Measurements from ENCODE around the gene OMG. TPM values are rescaled to one million over a fixed set of nuclear protein-coding genes. Genes with fewer than 3 reads are reported as not detected.
A peak's percentile ranks its signal among the peaks of the same experiment; 100 is the strongest.

OMG gene
- total RNA-seq, 2 experiments from 2014 or later, result 0.44 to 0.47 TPM

DNA sequence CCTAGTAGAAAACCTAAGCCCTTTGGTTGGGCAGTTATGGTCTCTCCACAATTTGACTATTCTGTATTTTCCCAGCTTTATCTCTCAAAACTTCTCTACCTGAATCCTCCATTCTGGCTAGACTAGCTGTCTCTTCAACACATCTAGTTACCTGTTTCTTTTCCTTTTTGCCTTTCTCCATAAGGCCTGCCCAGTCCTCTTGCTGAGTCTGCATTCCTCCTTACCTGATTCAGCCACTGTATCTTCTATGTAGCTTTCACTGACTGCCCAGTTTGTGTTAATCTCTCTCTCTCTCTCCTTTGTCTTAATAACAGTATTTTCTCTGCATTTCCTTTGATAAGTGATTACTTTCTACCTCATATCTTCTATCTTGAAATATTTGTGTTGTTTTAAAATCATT is 26.5 kb upstream of the OMG start:
- no peaks in the 10 kb centered on the region for H3K27me3 Mint-ChIP-seq
- H3K27me3 ChIP-seq (ENCODE audit: control insufficient read depth in 1 of 2, insufficient read depth in 2 of 2, low read length in 2 of 2), result no peaks in the 10 kb centered on the region
- H3K4me3 Mint-ChIP-seq, result peak overlapping the region; percentile 35
- no peak for DNase-seq
- H3K27ac Mint-ChIP-seq, result peak overlapping the region; percentile 93
- ChIA-PET CTCF (no interaction called here), POLR2A (interaction anchor here (9.3 kb wide), 1 partner anchor 14 kb away, joined by 157 read pairs; the partner anchor contains the start of gene EVI2B)
- H3K4me1 Mint-ChIP-seq (ENCODE audit: low read depth), result peaks cover 26% of the 10 kb centered on the region
- H3K4me1 ChIP-seq (ENCODE audit: insufficient read depth, low read length), result peaks cover 7% of the 10 kb centered on the region
- peaks cover 18% of the 10 kb centered on the region for H3K36me3 ChIP-seq (ENCODE audit: insufficient read depth, low read length)
- H3K9me3 ChIP-seq (ENCODE audit: control insufficient read depth in 1 of 2, insufficient read depth in 1 of 2, low read length in 2 of 2), result no peaks in the 10 kb centered on the region
- no peak overlapping the region for H3K4me3 ChIP-seq (ENCODE audit: low read length)
- H3K27ac ChIP-seq (ENCODE audit: low read depth in 1 of 2, low read length in 2 of 2), result no peak overlapping the region
- TF ChIP-seq, protein P1, sequence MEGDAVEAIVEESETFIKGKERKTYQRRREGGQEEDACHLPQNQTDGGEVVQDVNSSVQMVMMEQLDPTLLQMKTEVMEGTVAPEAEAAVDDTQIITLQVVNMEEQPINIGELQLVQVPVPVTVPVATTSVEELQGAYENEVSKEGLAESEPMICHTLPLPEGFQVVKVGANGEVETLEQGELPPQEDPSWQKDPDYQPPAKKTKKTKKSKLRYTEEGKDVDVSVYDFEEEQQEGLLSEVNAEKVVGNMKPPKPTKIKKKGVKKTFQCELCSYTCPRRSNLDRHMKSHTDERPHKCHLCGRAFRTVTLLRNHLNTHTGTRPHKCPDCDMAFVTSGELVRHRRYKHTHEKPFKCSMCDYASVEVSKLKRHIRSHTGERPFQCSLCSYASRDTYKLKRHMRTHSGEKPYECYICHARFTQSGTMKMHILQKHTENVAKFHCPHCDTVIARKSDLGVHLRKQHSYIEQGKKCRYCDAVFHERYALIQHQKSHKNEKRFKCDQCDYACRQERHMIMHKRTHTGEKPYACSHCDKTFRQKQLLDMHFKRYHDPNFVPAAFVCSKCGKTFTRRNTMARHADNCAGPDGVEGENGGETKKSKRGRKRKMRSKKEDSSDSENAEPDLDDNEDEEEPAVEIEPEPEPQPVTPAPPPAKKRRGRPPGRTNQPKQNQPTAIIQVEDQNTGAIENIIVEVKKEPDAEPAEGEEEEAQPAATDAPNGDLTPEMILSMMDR (IDR thresholded peaks at IDR 0.05), result no peak
- H3K9me3 Mint-ChIP-seq, result no peaks in the 10 kb centered on the region
- intact Hi-C loops (cut with DNase I, micrococcal nuclease), result loop anchor here in 1 of 2 experiments (10.0 kb wide), 1 partner anchor 59 kb away; no protein-coding TSS in a partner anchor
- peaks cover 48% of the 10 kb centered on the region for H3K36me3 Mint-ChIP-seq (ENCODE audit: low read depth)
- no peak for ATAC-seq (ENCODE audit: poor library complexity)

DNA sequence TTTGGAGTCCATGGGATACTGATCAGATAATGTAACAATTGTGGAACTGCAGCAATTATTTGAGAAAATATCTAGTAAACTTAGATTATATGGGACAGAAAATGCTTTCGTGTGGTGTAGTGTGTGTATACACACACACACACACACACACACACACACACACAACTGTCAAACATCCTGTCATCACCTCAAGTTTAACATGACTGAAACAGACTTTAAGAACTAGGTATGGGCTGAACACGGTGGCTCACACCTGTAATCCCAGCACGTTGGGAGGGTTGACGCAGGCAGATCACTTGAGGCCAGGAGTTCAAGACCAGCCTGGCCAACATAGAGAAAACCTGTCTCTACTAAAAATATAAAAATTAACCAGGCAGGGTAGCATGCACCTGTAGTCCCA is 24.9 kb upstream of the OMG start:
- ChIA-PET POLR2A (interaction anchor here (0.8 to 9.3 kb wide), 4 partner anchors 12 to 58 kb away, joined by 3 to 157 read pairs (median 4); partner anchors contain the start of gene EVI2B), CTCF (interaction anchor here (0.9 to 1.0 kb wide), 2 partner anchors 10 to 51 kb away, joined by 3 to 6 read pairs; no protein-coding TSS in a partner anchor)
- H3K36me3 ChIP-seq (ENCODE audit: insufficient read depth, low read length), result peaks cover 12% of the 10 kb centered on the region
- DNase-seq (peak in 5 of 14 experiments; percentile 15 to 72 (median 66)), ATAC-seq (ENCODE audit: poor library complexity) (peak; percentile 25)
- peak overlapping the region; percentile 82 for H3K4me3 ChIP-seq (ENCODE audit: low read length)
- Mint-ChIP-seq H3K27me3 (no peaks in the 10 kb centered on the region), H3K36me3 (ENCODE audit: low read depth) (peaks cover 45% of the 10 kb centered on the region), H3K4me1 (ENCODE audit: low read depth) (peaks cover 40% of the 10 kb centered on the region), H3K4me3 (peak overlapping the region; percentile 91), H3K9me3 (no peaks in the 10 kb centered on the region), H3K27ac (peak overlapping the region; percentile 93)
- intact Hi-C loops (cut with DNase I, micrococcal nuclease), result loop anchor here (1.0 to 10.0 kb wide), 5 partner anchors 11 to 57 kb away; no protein-coding TSS in a partner anchor
- H3K27ac ChIP-seq (ENCODE audit: low read depth in 1 of 2, low read length in 2 of 2), result peak overlapping the region; percentile 83 to 87
- TF ChIP-seq, protein P1 (IDR thresholded peaks at IDR 0.05), result no peak
- peaks cover 7% of the 10 kb centered on the region for H3K4me1 ChIP-seq (ENCODE audit: insufficient read depth, low read length)
- H3K27me3 ChIP-seq (ENCODE audit: control insufficient read depth in 1 of 2, insufficient read depth in 2 of 2, low read length in 2 of 2), result no peaks in the 10 kb centered on the region
- no peaks in the 10 kb centered on the region for H3K9me3 ChIP-seq (ENCODE audit: control insufficient read depth in 1 of 2, insufficient read depth in 1 of 2, low read length in 2 of 2)

DNA sequence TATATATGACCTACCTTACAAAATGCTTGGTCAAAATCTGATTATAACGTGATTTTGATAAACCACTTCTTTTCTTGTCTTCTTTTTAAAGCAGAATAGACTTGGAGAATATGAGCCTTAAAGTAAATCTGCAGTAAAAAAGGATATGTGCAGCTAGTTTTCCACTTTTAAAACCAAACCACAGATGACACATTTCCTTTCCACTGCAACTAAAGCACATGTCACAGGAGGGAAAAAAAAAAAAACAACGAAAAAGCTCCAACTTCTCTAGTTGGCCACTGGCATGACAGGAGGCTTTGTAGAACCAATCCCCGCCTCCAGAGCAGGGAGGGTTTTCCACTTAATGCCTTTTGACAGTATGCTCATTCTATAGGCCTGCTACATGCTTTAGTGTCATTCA is 24.4 kb upstream of the OMG start, which contains the start of gene EVI2A:
EVI2A (minus strand) TSS at position 142 of the 400 bp plus-strand sequence. CDS start 2,609 bp downstream, outside the sequence.
- peaks cover 7% of the 10 kb centered on the region for H3K4me1 ChIP-seq (ENCODE audit: insufficient read depth, low read length)
- Mint-ChIP-seq H3K27me3 (no peaks in the 10 kb centered on the region), H3K4me1 (ENCODE audit: low read depth) (peaks cover 45% of the 10 kb centered on the region), H3K9me3 (no peaks in the 10 kb centered on the region), H3K4me3 (peak within 1 kb of the TSS; percentile 91), H3K27ac (peak within 1 kb of the TSS; percentile 93), H3K36me3 (ENCODE audit: low read depth) (peaks cover 40% of the 10 kb centered on the region)
- H3K9me3 ChIP-seq (ENCODE audit: control insufficient read depth in 1 of 2, insufficient read depth in 1 of 2, low read length in 2 of 2), result no peaks in the 10 kb centered on the region
- H3K4me3 ChIP-seq (ENCODE audit: low read length), result peak within 1 kb of the TSS; percentile 82
- H3K27ac ChIP-seq (ENCODE audit: low read depth in 1 of 2, low read length in 2 of 2), result peak within 1 kb of the TSS; percentile 83 to 87
- intact Hi-C loops (cut with DNase I, micrococcal nuclease), result loop anchor here (1.0 to 10.0 kb wide), 5 partner anchors 10 to 57 kb away; no protein-coding TSS in a partner anchor
- DNase-seq (peak; percentile 52 to 95 (median 65)), ATAC-seq (ENCODE audit: poor library complexity) (peak; percentile 85)
- no peaks in the 10 kb centered on the region for H3K27me3 ChIP-seq (ENCODE audit: control insufficient read depth in 1 of 2, insufficient read depth in 2 of 2, low read length in 2 of 2)
- CTCF ChIA-PET, result interaction anchor here (0.7 to 1.5 kb wide), 4 partner anchors 10 to 52 kb away, joined by 3 to 6 read pairs (median 3); no protein-coding TSS in a partner anchor
- TF ChIP-seq, protein P1 (IDR thresholded peaks at IDR 0.05), result no peak
- POLR2A ChIA-PET, result interaction anchor here (0.8 to 9.3 kb wide), 4 partner anchors 12 to 57 kb away, joined by 3 to 157 read pairs (median 4); partner anchors contain the start of gene EVI2B
- peaks cover 9% of the 10 kb centered on the region for H3K36me3 ChIP-seq (ENCODE audit: insufficient read depth, low read length)
